Activated B cell treated with CpG ODN at 0.5 μM for 24 hours (primary cell): ENCODE measurements around the gene PDGFD. TPM values are rescaled to one million over a fixed set of nuclear protein-coding genes. Genes with fewer than 3 reads are reported as not detected.

Experiments used
- ATAC-seq: fragments of 200-7000 bp; cut with Tn5 transposase; one replicate; pipeline ENCODE4 v1.10.0; 2021; ENCODE audit warnings: low read depth, mild to moderate bottlenecking, moderate library complexity
- CTCF ChIA-PET: fragments of 350-600 bp; sonication (Branson Sonifier 250); formaldehyde crosslinking; loops from one replicate; lab custom pipeline; 2021; ENCODE audit warnings: antibody characterized with exemption; lab: Charles Lee
- POLR2A ChIA-PET: fragments of 350-600 bp; sonication (Branson Sonifier 250); formaldehyde crosslinking; loops from one replicate; lab custom pipeline; 2021; ENCODE audit warnings: antibody characterized with exemption; lab: Charles Lee
- DNase-seq: peaks from one replicate; pipeline ENCODE4 v3.0.0; 2022
- H3K27ac Mint-ChIP-seq: one replicate; pipeline ENCODE4 v1.8.0; 2020; ENCODE audit warnings: mixed read lengths
- H3K27me3 Mint-ChIP-seq: one replicate; pipeline ENCODE4 v1.8.0; 2021; ENCODE audit warnings: mixed read lengths
- H3K36me3 Mint-ChIP-seq: one replicate; pipeline ENCODE4 v1.8.0; 2021; ENCODE audit warnings: low read depth, mixed read lengths
- H3K4me1 Mint-ChIP-seq: one replicate; pipeline ENCODE4 v1.8.0; 2021; ENCODE audit warnings: mixed read lengths
- H3K4me3 Mint-ChIP-seq: one replicate; pipeline ENCODE4 v1.8.0; 2020; ENCODE audit warnings: mild to moderate bottlenecking, mixed read lengths
- H3K9me3 Mint-ChIP-seq: one replicate; pipeline ENCODE4 v1.8.0; 2020; ENCODE audit warnings: mixed read lengths
- intact Hi-C: fragments of 100-400 bp; cut with micrococcal nuclease; formaldehyde crosslinking; loops from one replicate; pipeline ENCODE4 v1.15.1; 2024
- total RNA-seq: library from RNA; stranded (reverse); gene quantifications from 2 replicates; pipeline ENCODE4 v1.2.3, GENCODE V29; 2022
- TF ChIP-seq, protein P1 (sequence below): fragments of 200-600 bp; IDR thresholded peaks from one replicate; pipeline ENCODE4 v1.8.0; 2022; ENCODE audit warnings: antibody characterized with exemption, mild to moderate bottlenecking

Gene PDGFD
- total RNA-seq, 1 donor from 2014 or later: 0.53 TPM

DNA sequence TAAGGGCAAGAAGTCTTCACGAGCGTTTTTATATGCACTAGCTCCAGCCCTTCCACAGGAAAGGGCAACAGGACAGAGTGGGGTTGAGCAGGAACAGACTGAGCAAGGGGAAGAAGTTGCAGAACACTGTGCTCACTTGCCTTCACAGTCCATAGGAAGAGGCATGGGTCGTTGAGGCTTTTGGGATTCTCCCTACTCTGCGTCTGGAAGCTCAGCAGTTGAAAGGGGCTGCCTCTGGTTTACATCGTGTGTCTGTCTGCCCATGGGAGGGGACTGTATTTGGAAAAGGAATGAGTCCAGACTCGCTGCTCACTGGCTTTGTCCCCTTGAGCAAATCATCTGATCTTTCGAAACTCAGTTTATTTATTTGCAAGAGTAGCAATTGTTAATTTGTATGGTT, 1.1 kb upstream of the PDGFD start:
- Mint-ChIP-seq H3K36me3 (no peaks in the 10 kb centered on the region), H3K4me3 (no peak overlapping the region), H3K27me3 (peaks cover 10% of the 10 kb centered on the region), H3K9me3 (no peaks in the 10 kb centered on the region), H3K4me1 (peaks cover 21% of the 10 kb centered on the region), H3K27ac (no peak overlapping the region)
- POLR2A ChIA-PET: no interaction called here
- intact Hi-C loops: no loop called here
- DNase-seq: no peak
- no peak for ATAC-seq
- TF ChIP-seq, protein P1, sequence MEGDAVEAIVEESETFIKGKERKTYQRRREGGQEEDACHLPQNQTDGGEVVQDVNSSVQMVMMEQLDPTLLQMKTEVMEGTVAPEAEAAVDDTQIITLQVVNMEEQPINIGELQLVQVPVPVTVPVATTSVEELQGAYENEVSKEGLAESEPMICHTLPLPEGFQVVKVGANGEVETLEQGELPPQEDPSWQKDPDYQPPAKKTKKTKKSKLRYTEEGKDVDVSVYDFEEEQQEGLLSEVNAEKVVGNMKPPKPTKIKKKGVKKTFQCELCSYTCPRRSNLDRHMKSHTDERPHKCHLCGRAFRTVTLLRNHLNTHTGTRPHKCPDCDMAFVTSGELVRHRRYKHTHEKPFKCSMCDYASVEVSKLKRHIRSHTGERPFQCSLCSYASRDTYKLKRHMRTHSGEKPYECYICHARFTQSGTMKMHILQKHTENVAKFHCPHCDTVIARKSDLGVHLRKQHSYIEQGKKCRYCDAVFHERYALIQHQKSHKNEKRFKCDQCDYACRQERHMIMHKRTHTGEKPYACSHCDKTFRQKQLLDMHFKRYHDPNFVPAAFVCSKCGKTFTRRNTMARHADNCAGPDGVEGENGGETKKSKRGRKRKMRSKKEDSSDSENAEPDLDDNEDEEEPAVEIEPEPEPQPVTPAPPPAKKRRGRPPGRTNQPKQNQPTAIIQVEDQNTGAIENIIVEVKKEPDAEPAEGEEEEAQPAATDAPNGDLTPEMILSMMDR: no peak
- CTCF ChIA-PET: interaction anchor here (0.6 kb wide), 1 partner anchor 16 kb away, joined by 3 read pairs; no protein-coding TSS in a partner anchor

DNA sequence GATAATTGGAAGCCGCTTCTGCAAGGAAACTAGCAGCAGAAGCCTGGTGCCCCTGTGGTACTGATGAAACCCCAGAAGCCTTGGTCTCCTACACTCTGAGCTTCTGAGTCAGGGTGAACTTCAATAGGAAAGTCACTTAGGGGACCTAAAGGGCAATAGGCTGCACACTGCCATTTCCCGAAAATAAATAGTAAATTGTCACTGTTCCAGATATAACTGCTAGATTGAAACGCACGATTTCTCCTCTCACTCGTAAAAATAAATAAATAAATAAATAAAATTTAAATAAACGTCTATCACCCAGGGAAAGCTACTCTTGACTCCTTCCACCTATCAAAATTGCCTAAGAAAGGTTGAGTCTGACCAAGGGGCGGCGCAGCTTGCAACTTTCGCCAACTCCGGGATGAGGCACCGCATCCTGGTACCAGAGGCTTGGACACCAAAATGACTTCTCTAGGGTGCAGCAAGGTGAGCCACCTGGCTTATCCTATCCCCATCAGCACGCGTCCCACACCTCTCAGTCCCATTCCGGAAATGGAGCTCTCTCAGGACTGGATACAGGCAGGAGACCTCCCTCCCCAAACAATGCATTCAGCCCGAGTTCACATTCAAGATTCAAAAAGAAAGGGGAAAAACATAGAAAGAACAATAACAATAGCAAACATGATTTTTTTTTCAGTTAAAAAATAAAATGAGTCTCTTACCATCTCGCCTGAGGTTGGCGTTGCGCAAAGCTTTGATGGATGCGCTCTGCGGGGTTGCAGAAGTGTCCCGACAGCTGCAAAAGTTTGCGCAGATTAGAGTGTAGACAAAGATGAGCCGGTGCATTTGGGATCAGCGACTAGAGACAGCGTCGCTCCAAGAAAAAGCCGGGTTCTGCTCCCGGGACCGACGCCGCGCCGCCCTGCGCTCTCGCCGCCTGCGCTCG, 583 bp downstream of the PDGFD start:
- Mint-ChIP-seq H3K27me3 (peaks cover 10% of the 10 kb centered on the region), H3K4me3 (peak overlapping the region; percentile 84), H3K27ac (no peak overlapping the region), H3K9me3 (no peaks in the 10 kb centered on the region), H3K36me3 (no peaks in the 10 kb centered on the region), H3K4me1 (peaks cover 21% of the 10 kb centered on the region)
- ChIA-PET POLR2A (no interaction called here), CTCF (interaction anchor here (1.1 to 1.2 kb wide), 2 partner anchors 10 to 481 kb away, joined by 4 to 6 read pairs; no protein-coding TSS in a partner anchor)
- intact Hi-C loops: no loop called here
- DNase-seq (no peak), ATAC-seq (peak; percentile 23)
- TF ChIP-seq, protein P1: no peak

DNA sequence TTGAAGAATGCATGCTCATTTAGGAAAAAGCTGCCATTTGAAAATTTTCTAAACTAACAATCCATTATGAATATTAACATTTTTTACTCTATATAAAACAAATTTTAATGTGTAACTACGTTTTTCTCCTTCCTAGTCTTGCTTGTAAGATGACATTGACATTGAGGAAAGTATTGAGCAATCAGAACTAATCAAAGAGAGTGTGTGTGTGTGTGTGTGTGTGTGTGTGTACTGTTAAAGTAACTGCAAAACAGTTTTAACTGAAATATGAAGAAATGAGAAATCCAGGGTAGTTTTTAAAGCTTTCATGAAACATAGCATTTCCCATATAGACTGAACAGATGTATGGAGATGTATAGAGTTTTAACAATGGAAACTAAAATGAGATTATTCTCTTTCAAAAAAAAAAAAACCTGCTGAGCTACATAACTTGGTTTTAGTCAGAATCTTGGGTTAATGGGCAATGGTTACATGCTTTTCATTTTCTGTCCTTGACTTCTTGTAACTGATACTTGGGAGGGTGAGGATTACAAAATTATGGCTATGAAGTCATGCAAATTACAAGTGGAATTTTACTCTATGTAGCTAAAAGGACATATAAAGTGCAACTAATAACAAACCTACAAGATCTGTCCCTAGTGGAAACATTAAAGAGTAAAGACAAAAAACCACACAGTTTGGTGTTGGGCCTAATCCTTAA, 2.0 kb downstream of the PDGFD start:
- Mint-ChIP-seq H3K27me3 (peaks cover 10% of the 10 kb centered on the region), H3K9me3 (no peaks in the 10 kb centered on the region), H3K36me3 (no peaks in the 10 kb centered on the region), H3K27ac (no peak overlapping the region), H3K4me1 (peaks cover 21% of the 10 kb centered on the region), H3K4me3 (no peak overlapping the region)
- no peak for DNase-seq
- ATAC-seq: no peak
- CTCF ChIA-PET: interaction anchor here (0.6 kb wide), 1 partner anchor 646 kb away, joined by 3 read pairs; no protein-coding TSS in a partner anchor
- intact Hi-C loops: no loop called here
- POLR2A ChIA-PET: no interaction called here
- TF ChIP-seq, protein P1: no peak

DNA sequence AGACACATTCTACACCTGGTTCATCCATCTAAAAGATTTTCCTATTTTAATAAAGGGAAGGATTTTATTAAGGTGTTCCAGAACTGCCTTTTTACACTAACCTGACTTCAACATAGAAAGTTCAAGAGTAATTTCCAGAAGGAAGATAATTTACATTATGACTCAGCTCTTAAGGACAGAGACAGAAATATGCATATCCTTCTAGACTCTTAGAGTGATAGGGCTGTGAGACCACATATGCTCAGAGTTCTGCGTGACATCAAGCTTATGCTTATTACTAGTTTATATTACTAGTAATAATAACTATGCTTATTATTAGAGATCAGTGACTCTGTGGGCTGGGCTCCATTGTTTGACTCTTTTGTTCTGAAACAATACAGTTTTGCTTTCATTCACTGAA, 4.6 kb downstream of the PDGFD start:
- ChIA-PET POLR2A (no interaction called here), CTCF (no interaction called here)
- Mint-ChIP-seq H3K36me3 (no peaks in the 10 kb centered on the region), H3K27ac (no peak overlapping the region), H3K4me3 (no peak overlapping the region), H3K27me3 (peaks cover 10% of the 10 kb centered on the region), H3K4me1 (peaks cover 20% of the 10 kb centered on the region), H3K9me3 (no peaks in the 10 kb centered on the region)
- ATAC-seq (no peak), DNase-seq (no peak)
- intact Hi-C loops: no loop called here
- TF ChIP-seq, protein P1: no peak

DNA sequence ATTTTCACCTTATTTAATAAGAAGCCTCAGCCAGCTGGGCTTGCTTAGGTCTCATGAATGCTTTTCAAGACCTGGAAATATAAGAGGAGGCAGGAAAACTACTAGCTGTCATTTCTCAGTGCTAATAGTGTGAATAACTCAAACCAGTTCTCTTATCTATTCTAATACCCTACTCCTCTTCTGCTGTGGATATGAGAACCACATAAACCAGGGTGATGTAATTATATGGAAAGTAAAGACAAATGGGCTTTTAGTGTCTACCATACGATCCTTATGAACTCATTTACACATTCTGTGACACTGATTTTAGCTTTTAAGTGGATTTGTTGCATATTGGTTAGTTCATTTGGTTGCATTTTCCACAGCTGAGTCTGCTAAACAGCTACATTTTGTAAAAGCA, 8.6 kb downstream of the PDGFD start:
- no peak overlapping the region for H3K4me3 Mint-ChIP-seq
- H3K4me1 Mint-ChIP-seq: peaks cover 9% of the 10 kb centered on the region
- H3K36me3 Mint-ChIP-seq: no peaks in the 10 kb centered on the region
- DNase-seq (no peak), ATAC-seq (no peak)
- ChIA-PET CTCF (no interaction called here), POLR2A (no interaction called here)
- H3K27me3 Mint-ChIP-seq: no peaks in the 10 kb centered on the region
- H3K9me3 Mint-ChIP-seq: no peaks in the 10 kb centered on the region
- TF ChIP-seq, protein P1: no peak
- intact Hi-C loops: no loop called here
- H3K27ac Mint-ChIP-seq: no peak overlapping the region
